ENCODE measurements around the gene CMTM8.

DNA sequence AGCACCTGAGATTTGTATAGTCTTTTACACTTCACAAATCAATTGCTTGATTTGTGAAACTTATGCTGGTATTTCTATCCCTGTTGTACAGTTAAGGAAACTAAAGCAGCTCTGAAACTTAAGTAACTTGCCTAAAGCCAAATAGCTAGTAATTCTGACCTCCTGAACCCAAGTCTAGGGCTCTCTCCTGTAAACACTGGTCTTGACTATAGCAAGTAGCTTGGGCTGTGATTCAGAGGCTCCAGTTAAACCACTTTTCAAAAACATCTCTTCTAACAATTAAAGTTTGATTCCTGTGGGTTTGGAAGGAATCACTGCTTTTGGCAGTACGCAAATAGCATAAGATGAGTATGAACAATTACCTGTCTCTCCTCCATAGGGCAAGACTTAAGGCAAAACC, 18.5 kb upstream of the CMTM8 start:
- TF ChIP-seq POLR2A (IDR thresholded peaks at IDR 0.05; ENCODE audit: low read length) (no peak), ZNF302 (CRISPR knock-in tag; IDR thresholded peaks at IDR 0.05) (no peak), RAD21 (conservative IDR thresholded peaks at IDR 0.05 in 1 of 2, IDR thresholded peaks at IDR 0.05 in 1 of 2) (no peak)

Measured in A549 (cell line).